ENCODE results near the gene NPL. TPM values are rescaled to one million over a fixed set of nuclear protein-coding genes. Genes with fewer than 3 reads are reported as not detected.

Gene NPL
- total and polyA plus RNA-seq, 9 of the 15 experiments (the other 6 are each of a cell fraction or from before 2014, with no cell fraction given): 9.9 to 22.3 (median 14.2) TPM

- TF ChIP-seq ZBTB43 (CRISPR knock-in tag; IDR thresholded peaks at IDR 0.05) (no peak), ZKSCAN1 (IDR thresholded peaks at IDR 0.05; ENCODE audit: low read depth, low read length) (no peak), RAD51 (IDR thresholded peaks at IDR 0.05; ENCODE audit: borderline replicate concordance, low read depth) (no peak), TEAD2 (tag; IDR thresholded peaks at IDR 0.05) (no peak), ZNF184 (CRISPR knock-in tag; IDR thresholded peaks at IDR 0.05) (no peak), ZNF23 (CRISPR knock-in tag; IDR thresholded peaks at IDR 0.05) (no peak), HOXB6 (CRISPR knock-in tag; IDR thresholded peaks at IDR 0.05; ENCODE audit: borderline replicate concordance) (no peak), POLR2AphosphoS2 (IDR thresholded peaks at IDR 0.05; ENCODE audit: low read length) (no peak), NUFIP1 (IDR thresholded peaks at IDR 0.05; ENCODE audit: partially characterized antibody) (no peak), SMARCE1 (IDR thresholded peaks at IDR 0.05) (no peak), NBN (IDR thresholded peaks at IDR 0.05; ENCODE audit: low read depth) (no peak), ZFP1 (CRISPR knock-in tag; IDR thresholded peaks at IDR 0.05) (no peak), DDX20 (tag; IDR thresholded peaks at IDR 0.05; ENCODE audit: low read depth) (no peak)
- TF ChIP-seq, protein P1, sequence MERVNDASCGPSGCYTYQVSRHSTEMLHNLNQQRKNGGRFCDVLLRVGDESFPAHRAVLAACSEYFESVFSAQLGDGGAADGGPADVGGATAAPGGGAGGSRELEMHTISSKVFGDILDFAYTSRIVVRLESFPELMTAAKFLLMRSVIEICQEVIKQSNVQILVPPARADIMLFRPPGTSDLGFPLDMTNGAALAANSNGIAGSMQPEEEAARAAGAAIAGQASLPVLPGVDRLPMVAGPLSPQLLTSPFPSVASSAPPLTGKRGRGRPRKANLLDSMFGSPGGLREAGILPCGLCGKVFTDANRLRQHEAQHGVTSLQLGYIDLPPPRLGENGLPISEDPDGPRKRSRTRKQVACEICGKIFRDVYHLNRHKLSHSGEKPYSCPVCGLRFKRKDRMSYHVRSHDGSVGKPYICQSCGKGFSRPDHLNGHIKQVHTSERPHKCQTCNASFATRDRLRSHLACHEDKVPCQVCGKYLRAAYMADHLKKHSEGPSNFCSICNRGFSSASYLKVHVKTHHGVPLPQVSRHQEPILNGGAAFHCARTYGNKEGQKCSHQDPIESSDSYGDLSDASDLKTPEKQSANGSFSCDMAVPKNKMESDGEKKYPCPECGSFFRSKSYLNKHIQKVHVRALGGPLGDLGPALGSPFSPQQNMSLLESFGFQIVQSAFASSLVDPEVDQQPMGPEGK (CRISPR knock-in tag; IDR thresholded peaks at IDR 0.05; ENCODE audit: borderline replicate concordance): no peak
Measured at GRCh38 chr1:182754087-182754486, 35.5 kb upstream of the NPL start (continued).

Data from K562 (cell line).